ENCODE results near the gene SLC39A13.

SLC39A13 gene

DNA sequence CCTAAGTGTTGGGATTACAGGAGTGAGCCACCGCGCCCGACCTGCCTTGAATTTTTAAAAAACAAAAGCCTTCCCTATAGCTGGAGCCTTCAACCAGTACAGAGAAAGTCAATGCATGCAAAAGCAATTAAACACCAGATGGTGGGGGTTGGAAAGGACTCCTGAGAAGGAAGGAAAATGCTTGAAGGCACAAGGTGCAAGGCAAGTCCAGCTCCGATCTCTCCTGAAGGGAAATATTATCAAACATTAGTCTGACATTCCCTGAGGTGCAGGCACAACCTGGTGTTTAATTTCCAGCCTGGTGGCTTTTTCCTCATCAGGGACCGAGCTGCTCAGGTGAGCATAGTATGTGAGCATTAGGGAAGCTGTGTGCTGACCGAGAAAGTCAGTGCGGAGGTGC is 53.5 kb downstream of the SLC39A13 start:
- DNase-seq: no peak

DNA sequence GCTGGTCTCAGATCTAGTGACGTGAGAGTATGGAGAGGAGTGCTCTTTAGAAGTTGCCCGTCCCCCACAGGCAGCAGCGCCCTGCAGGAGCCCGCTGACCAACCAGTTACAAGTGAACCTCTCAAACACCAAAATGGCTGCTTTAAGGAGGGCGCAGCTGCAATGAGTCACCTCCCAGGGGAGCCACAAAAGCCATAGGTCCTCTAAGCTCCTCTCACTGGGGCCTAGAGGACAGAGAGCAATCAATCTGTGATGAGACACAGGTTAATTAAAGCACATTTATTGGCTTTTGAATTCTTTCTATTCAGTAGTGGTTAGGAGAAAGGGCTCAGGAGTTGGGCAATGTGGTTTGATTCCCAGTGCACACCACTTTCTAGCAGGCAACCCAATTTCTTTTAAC is 56.1 kb downstream of the SLC39A13 start:
- peak; percentile 29 for DNase-seq
